GM20431 (cell line): Measurements from ENCODE around the gene C19orf81.

Source experiments
- in situ Hi-C: fragments of 300-500 bp; cut with MseI, MboI; formaldehyde crosslinking; loops from one replicate; pipeline ENCODE4 v1.15.0; 2020; ENCODE audit warnings: low sequenced_read_pairs; ENCODE audit not compliant: unreplicated experiment

C19orf81 gene

DNA sequence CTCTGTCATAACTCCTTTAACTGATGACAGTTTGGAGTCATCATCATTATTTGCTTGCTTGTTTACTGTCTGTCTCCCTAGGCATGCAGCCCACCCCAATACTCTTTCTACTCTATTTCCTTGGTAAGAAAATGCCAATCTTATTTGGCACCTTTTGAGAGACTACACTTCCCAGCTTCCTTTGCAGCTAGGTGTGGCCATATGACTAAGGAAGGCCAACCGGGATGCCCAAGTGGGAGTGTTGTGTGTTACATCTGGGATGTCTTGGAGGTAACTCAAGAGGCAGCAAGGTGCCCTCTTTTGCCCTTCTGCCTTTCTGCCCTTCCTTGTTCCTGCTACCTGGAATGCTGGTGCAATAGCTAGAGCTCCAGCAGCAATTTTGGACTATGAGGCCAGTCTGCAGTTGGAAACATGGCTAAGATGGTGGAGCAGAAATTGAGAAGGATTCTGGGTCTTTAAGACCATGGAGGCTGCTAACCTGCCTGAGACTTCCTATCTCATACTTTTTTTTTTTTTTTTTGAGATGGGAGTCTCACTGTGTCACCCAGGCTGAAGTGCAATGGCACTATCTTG lies 27.5 kb downstream of the C19orf81 start:
- in situ Hi-C loops: no loop called here

DNA sequence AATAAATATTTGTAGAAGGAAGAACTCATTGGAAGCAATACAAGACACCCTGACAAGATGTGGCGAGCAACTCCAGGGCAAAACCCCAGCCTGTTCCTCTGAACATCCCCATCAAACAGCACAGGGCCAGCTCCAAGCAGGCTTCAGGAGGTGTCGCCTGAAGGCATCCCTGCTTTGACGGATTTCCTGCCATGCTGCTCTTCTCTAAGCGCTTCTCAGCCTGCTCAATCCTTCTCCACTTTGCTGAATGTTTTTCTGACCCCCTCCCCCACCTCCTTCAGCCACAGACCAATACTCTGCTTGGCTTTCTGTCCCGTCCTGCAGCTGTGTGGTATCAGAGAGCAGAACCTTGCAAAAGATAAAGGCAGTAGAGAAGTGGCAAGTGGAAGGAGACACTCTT lies 28.4 kb downstream of the C19orf81 start:
- in situ Hi-C loops: no loop called here

DNA sequence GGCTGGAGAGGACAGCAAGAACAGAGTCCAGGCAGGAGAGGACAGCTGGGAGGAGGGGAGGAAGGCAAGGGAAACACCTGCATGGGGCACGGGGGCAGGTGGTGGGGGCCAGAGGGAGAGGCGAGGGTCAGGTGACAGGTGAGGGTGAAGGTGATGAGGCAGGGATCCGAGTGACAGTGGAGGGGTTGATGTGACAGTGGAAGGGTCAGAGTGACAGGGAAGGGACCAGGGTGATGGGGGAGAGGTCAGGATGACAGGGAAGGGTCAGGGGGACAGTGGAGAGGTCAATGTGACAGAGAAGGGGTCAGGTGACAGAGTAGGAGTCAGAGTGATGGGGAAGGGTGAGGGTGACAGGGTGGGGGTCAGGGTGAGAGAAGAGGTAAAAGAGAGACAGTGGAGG lies 29.1 kb downstream of the C19orf81 start:
- in situ Hi-C loops: no loop called here

DNA sequence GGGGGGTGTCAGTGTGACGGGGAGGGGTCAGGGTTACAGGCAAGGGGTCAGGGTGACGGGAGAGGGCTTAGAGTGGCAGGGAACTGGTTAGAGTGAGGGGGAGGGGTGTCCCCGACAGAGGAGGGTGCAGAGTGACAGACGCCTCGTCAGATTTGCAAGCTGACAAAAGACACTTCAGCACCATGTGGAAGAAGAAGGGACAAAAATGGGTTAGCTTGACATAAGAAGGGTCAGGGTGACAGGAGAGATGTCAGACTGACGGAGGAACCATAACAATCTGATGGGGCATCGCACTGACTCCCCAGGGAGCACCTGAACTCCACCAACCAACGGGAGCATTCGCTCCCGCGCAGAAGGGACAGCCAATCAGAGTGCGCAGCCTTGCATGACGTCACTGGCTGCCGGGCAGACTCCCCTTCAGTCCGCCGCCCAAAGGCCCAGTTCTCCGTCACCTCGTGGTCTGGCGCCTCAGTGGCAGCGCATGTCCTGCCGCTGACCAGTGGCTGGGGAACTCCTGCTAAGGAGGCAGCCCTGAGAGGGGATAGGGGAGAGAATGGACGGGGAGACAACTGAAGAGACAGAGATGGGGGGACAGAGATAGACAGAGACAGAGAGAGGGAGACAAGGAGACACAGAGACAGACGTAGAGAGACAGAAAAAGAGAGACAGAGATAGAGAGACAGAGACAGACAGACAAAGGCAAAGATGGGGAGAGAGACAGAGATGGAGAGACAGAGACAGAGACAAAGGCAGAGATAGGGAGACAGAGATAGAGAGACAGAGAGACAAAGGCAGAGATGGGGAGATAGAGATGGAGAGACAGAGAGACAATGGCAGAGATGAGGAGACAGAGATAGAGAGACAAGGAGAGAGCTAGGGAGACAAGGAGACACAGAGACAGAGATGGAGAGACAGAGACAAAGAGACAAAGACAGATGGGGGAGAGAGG lies 30.2 kb downstream of the C19orf81 start:
- in situ Hi-C loops: no loop called here

DNA sequence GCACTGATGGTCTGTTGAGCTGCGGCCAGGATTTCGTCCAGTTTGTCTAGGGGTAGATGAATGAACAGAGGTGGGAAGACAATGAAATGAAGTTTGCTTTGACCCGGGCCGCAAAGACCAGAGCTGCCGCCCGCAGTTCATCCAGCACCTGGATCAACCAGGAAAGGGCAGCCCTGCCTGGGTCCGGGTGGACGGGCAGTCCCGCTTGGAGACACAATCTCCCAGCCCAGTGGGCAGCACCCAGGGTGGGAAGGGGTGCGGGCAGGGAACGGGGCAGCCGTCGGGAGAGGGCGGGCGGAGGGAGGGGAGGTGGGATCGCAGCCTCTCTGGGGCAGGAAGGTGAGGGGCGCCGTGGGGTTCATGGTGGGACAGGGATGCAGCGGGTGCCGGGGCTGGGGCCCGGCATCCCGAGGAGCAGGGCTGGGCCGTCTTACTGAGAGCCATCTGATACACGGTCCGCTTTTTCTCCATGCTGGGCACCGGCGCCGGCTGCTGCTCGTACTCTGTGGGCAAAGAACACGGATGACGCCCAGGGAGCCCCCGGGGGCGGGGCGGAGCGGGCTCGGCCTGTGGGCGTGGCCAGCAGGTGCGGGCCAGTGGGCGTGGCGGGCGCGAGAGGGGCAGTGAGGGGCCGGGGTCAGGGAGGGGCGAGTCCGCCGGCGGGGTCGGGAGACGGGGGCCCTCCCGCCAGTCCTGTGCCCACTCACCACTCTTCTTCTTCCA lies 37.2 kb downstream of the C19orf81 start:
- in situ Hi-C loops: no loop called here

DNA sequence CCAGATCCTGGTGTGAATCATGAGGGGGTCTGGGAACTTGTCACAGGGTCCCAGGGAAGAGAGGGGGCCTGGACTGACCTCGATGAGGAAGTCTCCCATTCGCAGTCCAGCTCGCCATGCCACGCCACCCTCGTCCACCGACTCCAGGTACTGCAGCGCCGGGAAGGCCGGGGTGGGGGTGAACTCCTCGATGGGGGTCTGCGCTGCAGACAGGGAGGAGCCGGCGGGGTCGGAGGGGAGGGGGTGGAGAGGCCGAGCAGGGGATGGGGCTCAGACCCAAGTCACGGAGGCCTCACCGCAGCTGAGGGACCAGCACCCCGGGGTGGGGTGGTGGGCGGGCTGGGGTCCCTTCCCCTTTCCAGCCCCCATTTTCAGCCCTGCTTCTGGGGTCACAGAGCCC lies 39.5 kb downstream of the C19orf81 start:
- in situ Hi-C loops: no loop called here

DNA sequence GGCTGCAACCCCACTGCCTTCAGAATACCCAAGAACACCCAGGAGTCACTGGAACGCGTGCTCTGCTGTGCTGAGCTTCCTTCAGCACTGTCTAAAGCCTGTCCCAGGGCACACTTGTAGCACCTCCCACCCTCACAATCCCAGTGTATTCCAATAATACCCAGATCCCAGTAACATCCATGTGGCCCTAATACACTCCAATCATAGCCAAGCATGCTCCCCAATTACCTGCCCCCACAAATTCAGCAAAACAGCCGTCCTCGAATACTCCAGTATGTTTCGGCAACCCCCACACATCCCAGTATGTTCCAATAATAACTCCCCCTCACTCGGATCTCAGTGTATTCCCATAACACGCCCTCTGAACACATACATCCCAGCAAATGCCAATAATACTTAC lies 41.2 kb downstream of the C19orf81 start:
- in situ Hi-C loops: no loop called here

DNA sequence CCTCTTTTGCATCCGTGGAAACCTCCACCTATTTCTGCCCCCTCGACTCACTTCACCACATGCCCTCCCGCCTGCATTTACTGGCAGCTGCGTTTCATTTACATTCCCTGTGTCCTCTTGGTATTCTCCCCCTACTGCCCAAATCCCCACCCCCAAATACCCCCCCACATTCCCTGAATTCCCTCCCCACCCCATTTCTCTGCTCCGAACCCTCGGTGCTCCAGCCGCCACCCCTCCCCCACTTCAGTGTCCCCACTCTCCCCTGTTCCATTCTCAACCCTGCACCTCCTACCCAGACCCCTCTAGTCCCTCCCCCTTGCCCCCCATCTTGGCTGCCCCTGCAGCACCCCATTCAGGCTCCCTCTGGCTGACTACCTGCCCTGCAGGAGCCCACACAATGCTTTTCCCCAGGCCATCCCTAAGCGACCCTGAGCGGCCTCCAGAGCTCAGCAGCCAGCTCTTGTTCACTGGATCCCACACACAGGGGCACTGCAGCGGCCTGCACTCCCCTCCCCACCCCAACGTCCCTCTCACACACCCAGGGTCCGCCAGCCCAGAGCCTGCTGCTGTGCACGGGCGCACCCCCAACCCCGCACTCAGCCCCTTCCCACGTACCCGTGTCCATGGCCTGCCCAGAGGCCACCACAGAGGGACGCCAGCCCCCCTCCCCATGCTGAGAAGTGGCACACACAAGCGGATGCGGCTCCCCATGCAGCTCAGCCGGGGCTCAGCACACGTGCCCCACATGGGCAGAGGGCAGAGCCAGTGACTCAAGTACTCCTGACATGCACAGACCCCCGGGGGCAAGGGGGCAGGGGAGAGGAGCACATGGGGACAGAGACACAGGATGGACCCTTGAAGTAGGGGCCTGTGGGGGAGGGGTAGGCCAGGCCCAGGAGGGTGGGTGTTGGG lies 44.1 kb downstream of the C19orf81 start:
- in situ Hi-C loops: no loop called here

DNA sequence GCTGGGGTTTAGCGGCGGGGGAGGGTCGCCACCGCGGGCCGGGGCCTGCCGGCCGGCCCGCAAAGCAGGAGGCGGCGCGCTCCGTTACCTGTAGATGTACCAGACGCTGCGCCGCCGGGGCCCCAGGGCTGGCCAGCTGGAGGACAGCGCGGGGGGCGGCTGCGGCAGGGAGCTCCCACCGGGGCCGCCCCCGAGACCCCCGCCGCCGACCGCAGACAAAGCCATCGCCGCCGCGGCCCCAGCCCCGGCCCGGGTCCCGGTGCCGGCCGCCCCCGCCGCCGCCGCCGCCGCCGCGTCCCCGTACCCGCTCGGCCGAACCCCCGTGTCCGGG lies 45.5 kb downstream of the C19orf81 start:
- in situ Hi-C loops: no loop called here

DNA sequence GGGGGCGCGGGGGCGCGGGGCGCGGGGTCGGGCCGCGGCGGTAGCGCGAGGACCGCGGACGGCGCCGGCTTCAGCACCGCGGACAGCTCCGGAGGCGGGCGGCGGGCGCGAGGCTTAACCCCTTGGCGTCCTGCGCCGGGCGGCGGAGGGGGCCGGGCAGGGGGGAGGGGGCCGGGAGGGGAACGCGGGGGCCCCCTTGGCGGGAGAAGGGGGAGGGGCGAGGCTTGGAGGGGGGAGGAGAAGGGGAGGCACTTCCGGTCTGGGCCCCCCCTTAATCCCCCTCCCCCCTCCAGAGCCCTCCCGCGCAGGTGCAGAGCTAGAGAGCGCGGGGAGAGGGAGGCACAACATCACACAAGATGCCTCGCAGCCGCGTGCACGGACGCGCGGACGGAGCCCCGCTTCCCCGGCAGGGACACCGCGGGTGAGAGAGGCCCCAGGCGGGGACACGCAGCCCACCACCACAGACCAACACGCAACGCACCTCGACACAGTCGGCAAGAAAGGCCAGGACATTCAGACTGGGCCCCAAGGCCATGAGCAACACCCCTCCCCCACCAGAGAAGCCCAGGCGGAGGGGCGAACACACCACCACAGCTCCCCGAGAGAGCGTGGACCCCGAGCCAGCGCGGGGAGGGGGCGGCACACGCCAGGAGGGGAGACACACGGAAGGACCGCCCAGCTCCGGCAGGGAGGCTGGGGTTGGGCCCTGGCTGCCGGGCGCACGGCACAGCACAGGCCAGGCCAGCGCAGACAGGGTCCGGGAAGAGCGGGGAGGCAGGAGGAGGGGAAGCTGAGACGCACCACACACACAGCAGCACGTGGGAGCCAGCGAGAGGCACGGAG lies 46.2 kb downstream of the C19orf81 start:
- in situ Hi-C loops: no loop called here

DNA sequence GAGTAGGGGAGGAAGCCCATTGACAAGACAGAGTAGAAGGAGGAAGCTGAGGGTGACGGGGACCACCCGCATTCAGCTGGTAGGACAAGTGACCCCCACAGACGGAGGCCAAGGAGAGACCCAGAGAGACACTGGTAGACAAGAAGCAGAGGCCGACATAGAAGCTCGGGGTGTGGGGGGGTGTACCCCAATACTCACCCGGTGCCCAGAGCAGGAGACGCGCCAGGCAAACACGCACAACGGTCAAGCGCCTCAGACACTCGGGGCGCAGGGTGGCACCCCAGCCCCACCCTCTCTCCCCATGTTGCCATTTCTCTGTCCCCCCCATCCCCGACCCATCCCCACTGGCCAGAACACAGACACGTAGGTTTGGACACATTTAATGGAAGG lies 46.8 kb downstream of the C19orf81 start:
- in situ Hi-C loops: no loop called here

DNA sequence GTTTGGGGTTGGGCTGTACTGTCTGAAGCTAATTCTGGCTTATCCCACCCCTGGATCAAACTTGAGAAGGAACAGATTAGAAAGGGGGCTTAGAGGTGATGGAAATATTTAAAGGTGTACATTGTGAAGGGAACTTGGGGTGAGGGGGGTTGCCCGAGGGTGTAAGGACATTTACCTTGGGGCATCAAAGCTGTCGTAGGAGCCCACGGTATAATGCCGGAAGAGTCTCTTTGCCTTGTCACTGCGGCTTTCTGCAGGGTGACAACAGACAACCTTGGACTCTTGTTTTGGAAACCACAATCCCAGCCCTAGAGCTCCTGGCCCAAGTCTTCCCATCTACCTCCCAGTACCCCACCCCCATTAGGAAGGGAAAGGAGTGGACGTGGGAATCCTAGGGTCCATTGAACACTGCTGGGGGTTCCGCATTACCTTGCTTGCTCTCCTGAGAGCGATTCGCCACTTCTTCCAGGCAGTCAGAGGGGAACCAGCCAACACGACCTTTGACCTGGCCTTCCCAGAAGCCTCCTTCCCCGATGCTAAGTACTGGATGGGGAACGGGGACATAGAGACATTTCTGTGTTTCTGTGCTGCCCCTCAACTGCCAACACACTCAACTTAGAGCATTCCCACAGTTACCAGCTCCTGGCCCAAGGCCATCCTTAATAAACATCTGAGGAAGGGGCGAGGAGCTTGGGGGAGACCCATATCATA lies 48.3 kb downstream of the C19orf81 start:
- in situ Hi-C loops: no loop called here

DNA sequence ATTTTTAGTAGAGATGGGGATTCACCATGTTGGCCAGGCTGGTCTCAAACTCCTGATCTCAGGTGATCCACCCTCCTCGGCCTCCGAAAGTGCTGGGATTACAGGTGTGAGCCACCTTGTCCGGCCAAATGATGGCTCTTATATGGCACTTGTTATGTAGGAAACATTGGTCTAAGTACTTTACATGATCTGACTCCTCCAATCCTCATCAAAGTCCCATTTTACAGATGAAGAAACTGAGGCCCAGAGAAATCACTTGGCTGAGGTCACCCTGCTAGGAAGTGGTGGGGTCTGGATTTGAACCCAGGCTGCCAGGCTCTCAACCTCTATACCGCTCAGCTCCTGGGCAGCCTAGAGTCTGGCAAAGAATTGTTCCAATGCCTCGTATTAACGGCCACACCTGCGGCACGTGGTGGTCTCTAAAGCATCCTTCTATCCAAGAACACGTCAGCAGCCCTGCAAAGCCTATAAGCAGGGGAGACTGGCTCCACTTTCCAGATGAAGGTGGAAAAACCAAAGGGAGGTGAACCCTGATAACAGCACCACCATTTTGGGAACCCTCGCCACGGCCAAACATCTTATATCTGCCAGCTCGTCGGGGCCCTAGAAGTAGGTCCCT lies 52.2 kb downstream of the C19orf81 start:
- in situ Hi-C loops: no loop called here

DNA sequence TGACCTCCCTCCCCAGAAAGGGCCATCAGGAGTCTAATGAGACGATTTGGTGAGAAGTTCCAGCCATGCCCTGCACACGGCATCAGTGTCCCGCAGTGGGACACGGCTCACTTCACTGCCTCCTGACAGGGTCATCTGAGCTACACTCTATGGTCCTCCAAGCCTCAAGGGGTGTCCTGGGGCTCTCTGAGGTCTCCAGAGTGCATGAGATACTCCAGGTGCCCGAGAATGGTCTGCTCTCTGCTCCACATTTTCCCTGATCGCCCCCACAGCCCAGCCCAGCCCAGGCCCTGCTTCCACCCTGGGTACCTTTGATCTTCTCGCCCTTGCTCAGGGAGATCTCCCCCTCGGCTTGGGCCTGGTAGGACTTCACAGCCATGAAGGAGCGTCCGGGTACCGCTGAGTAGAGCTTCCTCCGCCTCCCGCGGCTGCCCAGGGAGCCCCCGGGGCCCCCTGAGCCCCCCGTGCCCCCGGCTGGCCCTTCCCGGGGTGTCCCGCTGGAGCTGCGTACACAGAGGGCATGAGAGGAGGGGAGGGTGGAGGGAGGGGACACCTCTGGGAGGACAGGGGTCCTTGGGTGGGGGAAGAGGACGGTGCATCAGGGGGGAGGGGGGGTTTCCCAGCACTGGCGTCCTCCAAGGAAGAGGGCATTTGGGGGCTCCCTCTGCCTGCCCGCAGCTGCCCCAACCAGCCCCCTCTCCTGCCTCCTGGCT lies 53.1 kb downstream of the C19orf81 start:
- in situ Hi-C loops: no loop called here

DNA sequence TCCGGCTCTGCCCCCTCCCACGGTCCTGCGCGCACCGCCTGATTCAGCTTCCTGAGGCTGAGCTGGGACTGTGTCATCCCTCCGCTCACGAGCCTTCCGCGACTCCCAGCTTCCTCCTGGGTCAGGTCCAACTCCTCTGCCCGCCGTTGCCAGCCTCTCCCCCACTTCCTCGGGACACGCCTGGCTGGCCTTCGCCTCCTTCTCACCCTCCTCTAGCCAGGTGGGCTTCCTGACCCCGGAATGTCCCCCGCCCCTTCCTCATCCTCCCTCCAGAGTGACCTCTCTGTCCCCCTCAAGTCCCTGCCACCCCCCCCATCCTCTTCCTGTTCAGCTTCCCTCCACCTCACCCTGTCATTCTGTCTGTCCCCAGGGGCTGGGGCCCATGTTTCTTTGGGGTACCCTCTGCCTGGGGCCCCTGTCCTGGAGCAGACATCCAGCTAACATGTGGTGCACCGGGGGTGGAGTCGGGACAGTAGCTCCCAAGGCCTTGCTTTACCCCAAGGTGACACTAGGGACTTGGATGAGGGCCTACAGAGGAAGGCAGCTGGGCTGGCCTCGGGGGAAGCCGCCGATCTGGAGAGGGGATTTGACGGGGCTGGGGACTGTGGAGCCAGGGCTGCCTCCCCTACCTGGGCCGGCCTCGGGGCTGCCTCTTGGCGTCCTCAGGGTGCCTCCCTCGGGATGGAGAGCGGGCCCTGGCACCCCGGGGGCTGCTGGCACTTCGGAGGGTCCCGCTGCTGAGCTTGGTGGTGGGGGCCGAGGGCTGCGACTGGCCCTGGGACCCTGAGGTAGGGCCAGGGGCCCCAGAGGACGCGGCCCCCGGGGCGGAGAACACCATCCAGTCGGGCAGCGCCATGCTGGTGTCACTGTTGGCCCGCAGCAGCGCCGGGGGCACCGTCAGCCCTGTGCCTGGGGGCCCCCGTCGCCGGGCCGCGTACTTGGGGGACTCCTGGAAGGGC lies 53.9 kb downstream of the C19orf81 start:
- in situ Hi-C loops: no loop called here

DNA sequence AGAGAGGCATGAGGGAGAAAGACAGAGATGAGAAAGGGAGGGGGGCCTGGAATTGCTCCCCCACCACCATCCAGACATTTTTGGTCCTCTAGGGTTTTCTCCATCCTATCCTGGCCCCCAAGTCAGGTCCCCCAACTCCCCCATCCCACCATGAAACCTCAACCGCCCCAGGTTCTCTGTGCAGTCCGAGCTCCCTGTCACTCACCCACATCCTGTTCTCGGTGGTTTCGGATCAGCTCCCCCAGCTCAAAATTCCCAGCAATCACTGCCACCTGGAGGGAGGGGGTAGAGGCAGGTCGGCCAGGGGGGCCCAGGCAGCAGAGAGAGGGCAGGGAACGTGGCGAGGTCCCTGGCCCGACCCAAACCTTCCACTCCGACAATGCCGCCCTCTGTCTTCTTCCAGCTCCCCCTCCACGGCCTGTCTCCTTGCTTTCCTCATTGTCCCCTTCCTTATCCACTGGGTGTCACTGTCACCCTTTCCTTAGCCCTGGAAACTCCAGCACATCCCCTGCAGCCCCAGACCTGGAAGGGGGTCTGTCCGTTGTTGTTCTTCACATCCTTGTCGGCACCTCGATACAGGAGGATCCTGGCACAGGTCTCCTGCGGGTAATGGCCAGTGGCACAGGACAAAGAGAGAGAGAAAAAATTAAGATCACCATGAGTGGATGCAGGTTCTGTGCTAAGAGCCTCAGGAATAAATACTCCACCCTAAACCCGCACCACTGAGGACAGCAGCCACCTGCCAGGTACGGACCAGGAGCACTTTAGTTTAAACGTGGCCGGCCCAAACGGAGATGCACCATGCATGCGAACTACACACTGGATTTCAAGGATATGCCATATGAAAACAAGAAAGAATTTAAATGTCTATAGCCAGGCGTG lies 54.9 kb downstream of the C19orf81 start:
- in situ Hi-C loops: no loop called here
